HEK293 (cell line): Measurements from ENCODE around the gene BMP6.

Experiments used
- CTCF ChIP-seq: fragments of 450-650 bp; formaldehyde crosslinking; IDR thresholded peaks from 2 replicates; pipeline ENCODE4 v1.5.1; 2016; ENCODE audit warnings: missing biosample characterization, missing genetic modification characterization
- RBAK ChIP-seq: fragments of 450-650 bp; formaldehyde crosslinking; IDR thresholded peaks from 2 replicates; pipeline ENCODE4 v1.5.1; 2016; ENCODE audit warnings: missing biosample characterization, missing genetic modification characterization
- SP2 ChIP-seq: fragments of 450-650 bp; formaldehyde crosslinking; IDR thresholded peaks from 2 replicates; pipeline ENCODE4 v1.5.1; 2016; ENCODE audit warnings: missing biosample characterization, missing genetic modification characterization
- ZNF114 ChIP-seq: fragments of 450-650 bp; formaldehyde crosslinking; IDR thresholded peaks from 2 replicates; pipeline ENCODE4 v1.5.0; 2017; ENCODE audit warnings: missing biosample characterization, missing genetic modification characterization
- ZNF121 ChIP-seq: fragments of 450-650 bp; formaldehyde crosslinking; IDR thresholded peaks from 2 replicates; pipeline ENCODE4 v1.5.1; 2016; ENCODE audit warnings: missing biosample characterization, missing genetic modification characterization
- ZNF214 ChIP-seq: fragments of 450-650 bp; formaldehyde crosslinking; IDR thresholded peaks from 2 replicates; pipeline ENCODE4 v1.5.1; 2017; ENCODE audit warnings: missing biosample characterization, mild to moderate bottlenecking, missing genetic modification characterization, borderline replicate concordance
- ZNF274 ChIP-seq, 2 experiments: fragments of 200-500 bp in 1 of 2; fragments of 450-650 bp in 1 of 2; sonication (Bioruptor generic) in 1 of 2; formaldehyde crosslinking in 1 of 2; IDR thresholded peaks; 2 replicates each; pipeline versions ENCODE4 v1.5.1 to v1.6.1; 2014 to 2016; ENCODE audit warnings: borderline replicate concordance in 1 of 2, inconsistent platforms in 1 of 2, low read length in 1 of 2, missing biosample characterization in 1 of 2, missing genetic modification characterization in 1 of 2
- ZNF513 ChIP-seq: fragments of 450-650 bp; IDR thresholded peaks from 2 replicates; pipeline ENCODE4 v1.5.1; 2018; ENCODE audit warnings: missing biosample characterization, missing genetic modification characterization
- ZNF776 ChIP-seq: fragments of 450-650 bp; formaldehyde crosslinking; IDR thresholded peaks from 2 replicates; pipeline ENCODE4 v1.5.0; 2017; ENCODE audit warnings: missing biosample characterization, missing genetic modification characterization, borderline replicate concordance
- ZNF843 ChIP-seq: fragments of 450-650 bp; formaldehyde crosslinking; IDR thresholded peaks from 2 replicates; pipeline ENCODE4 v1.5.1; 2016; ENCODE audit warnings: missing biosample characterization, missing genetic modification characterization
- TF ChIP-seq, protein P1 (sequence below): fragments of 450-650 bp; formaldehyde crosslinking; conservative IDR thresholded peaks from 2 replicates; pipeline ENCODE4 v1.5.1; 2016; ENCODE audit warnings: low read depth, missing biosample characterization, missing genetic modification characterization

- no peak for TF ChIP-seq CTCF (tag by site-specific recombination)
- TF ChIP-seq RBAK: no peak
- TF ChIP-seq ZNF274 (IDR thresholded peaks at IDR 0.05; ENCODE audit: low read length): no peak
- no peak for TF ChIP-seq ZNF274 (tag by site-specific recombination; IDR thresholded peaks at IDR 0.05; ENCODE audit: borderline replicate concordance)
- no peak for TF ChIP-seq ZNF513 (tag by site-specific recombination)
- no peak for TF ChIP-seq ZNF843
- no peak for TF ChIP-seq ZNF121 (tag by site-specific recombination)
- no peak for TF ChIP-seq ZNF114 (tag by site-specific recombination)
- no peak for TF ChIP-seq SP2 (tag by site-specific recombination)
- TF ChIP-seq ZNF776 (tag by site-specific recombination): no peak
- TF ChIP-seq, protein P1, sequence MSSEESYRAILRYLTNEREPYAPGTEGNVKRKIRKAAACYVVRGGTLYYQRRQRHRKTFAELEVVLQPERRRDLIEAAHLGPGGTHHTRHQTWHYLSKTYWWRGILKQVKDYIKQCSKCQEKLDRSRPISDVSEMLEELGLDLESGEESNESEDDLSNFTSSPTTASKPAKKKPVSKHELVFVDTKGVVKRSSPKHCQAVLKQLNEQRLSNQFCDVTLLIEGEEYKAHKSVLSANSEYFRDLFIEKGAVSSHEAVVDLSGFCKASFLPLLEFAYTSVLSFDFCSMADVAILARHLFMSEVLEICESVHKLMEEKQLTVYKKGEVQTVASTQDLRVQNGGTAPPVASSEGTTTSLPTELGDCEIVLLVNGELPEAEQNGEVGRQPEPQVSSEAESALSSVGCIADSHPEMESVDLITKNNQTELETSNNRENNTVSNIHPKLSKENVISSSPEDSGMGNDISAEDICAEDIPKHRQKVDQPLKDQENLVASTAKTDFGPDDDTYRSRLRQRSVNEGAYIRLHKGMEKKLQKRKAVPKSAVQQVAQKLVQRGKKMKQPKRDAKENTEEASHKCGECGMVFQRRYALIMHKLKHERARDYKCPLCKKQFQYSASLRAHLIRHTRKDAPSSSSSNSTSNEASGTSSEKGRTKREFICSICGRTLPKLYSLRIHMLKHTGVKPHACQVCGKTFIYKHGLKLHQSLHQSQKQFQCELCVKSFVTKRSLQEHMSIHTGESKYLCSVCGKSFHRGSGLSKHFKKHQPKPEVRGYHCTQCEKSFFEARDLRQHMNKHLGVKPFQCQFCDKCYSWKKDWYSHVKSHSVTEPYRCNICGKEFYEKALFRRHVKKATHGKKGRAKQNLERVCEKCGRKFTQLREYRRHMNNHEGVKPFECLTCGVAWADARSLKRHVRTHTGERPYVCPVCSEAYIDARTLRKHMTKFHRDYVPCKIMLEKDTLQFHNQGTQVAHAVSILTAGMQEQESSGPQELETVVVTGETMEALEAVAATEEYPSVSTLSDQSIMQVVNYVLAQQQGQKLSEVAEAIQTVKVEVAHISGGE (tag by site-specific recombination): no peak
- no peak for TF ChIP-seq ZNF214 (tag by site-specific recombination)
Measured at GRCh38 chr6:7823552-7823951, 97.7 kb downstream of the BMP6 start.
